Vagina (tissue), 2 donors: ENCODE results near the gene JPH2.

Source experiments
- POLR2A ChIP-seq, 2 donors: fragments of 450-650 bp; IDR thresholded peaks; one replicate each; pipeline ENCODE4 v1.6.1; 2017; ENCODE audit warnings: antibody characterized with exemption in 2 of 2, mild to moderate bottlenecking in 2 of 2, moderate library complexity in 2 of 2
- POLR2AphosphoS5 ChIP-seq, 2 donors: sonication (generic); formaldehyde crosslinking; IDR thresholded peaks; one replicate each; pipeline ENCODE4 v1.9.0; 2017; ENCODE audit warnings: antibody characterized with exemption in 2 of 2, mild to moderate bottlenecking in 2 of 2, low read depth in 1 of 2; ENCODE audit not compliant: insufficient read depth in 1 of 2
- TF ChIP-seq, protein P1 (sequence below), 3 experiments: fragments of 450-650 bp in 2 of 3; fragments of 200-600 bp in 1 of 3; sonication (generic) in 1 of 3; IDR thresholded peaks; one replicate each; pipeline ENCODE4 v1.5.1; 2017 to 2019; ENCODE audit warnings: antibody characterized with exemption in 3 of 3, mild to moderate bottlenecking in 2 of 3, moderate library complexity in 2 of 3

DNA sequence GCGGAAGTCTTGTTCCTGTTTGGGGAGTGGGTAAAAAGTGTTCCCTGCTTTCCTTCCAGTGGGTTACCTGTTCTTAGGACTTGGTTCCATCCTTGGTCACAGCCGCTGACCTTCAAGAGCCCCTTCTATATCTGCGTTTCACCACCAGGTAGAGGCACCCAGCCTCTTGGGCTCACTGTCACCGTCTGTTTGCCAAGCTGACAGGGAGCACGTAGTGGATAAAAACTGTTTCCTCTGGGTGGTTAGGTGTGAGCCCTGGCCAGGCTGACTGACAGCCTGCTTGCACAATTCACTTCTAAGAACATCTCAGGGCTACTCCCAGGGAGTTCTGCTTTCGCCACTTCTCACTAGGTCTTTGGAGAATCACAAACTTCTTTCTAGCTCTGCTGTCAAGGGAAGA, 1.8 kb upstream of the JPH2 start:
- TF ChIP-seq, protein P1, sequence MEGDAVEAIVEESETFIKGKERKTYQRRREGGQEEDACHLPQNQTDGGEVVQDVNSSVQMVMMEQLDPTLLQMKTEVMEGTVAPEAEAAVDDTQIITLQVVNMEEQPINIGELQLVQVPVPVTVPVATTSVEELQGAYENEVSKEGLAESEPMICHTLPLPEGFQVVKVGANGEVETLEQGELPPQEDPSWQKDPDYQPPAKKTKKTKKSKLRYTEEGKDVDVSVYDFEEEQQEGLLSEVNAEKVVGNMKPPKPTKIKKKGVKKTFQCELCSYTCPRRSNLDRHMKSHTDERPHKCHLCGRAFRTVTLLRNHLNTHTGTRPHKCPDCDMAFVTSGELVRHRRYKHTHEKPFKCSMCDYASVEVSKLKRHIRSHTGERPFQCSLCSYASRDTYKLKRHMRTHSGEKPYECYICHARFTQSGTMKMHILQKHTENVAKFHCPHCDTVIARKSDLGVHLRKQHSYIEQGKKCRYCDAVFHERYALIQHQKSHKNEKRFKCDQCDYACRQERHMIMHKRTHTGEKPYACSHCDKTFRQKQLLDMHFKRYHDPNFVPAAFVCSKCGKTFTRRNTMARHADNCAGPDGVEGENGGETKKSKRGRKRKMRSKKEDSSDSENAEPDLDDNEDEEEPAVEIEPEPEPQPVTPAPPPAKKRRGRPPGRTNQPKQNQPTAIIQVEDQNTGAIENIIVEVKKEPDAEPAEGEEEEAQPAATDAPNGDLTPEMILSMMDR (IDR thresholded peaks at IDR 0.05), result no peak
- TF ChIP-seq POLR2A (IDR thresholded peaks at IDR 0.05) (no peak), POLR2AphosphoS5 (IDR thresholded peaks at IDR 0.05; ENCODE audit: insufficient read depth in 1 of 2, low read depth in 1 of 2) (no peak)
